Panc1 (cell line): ENCODE measurements around the gene SLC39A12.

Experiments used
- POLR2AphosphoS5 ChIP-seq: IDR thresholded peaks from 2 replicates; pipeline ENCODE4 v1.6.1; 2012; ENCODE audit warnings: mild to moderate bottlenecking, low read depth, low read length, moderate library complexity
- SIN3A ChIP-seq: IDR thresholded peaks from 2 replicates; pipeline ENCODE4 v1.6.1; 2012; ENCODE audit warnings: low read depth, mild to moderate bottlenecking, low read length, moderate library complexity, borderline replicate concordance; ENCODE audit not compliant: insufficient read depth
- TF ChIP-seq, protein P1 (sequence below): fragments of 450-650 bp; IDR thresholded peaks from 2 replicates; pipeline ENCODE4 v1.5.1; 2017; ENCODE audit warnings: mild to moderate bottlenecking
- TF ChIP-seq, protein P2 (sequence below), 2 experiments: IDR thresholded peaks; 2 replicates each; pipeline ENCODE4 v1.6.1; 2011 to 2012; ENCODE audit warnings: low read depth in 2 of 2, control low read depth in 1 of 2, low read length in 1 of 2, mild to moderate bottlenecking in 1 of 2, moderate library complexity in 1 of 2; ENCODE audit not compliant: insufficient read depth in 1 of 2

DNA sequence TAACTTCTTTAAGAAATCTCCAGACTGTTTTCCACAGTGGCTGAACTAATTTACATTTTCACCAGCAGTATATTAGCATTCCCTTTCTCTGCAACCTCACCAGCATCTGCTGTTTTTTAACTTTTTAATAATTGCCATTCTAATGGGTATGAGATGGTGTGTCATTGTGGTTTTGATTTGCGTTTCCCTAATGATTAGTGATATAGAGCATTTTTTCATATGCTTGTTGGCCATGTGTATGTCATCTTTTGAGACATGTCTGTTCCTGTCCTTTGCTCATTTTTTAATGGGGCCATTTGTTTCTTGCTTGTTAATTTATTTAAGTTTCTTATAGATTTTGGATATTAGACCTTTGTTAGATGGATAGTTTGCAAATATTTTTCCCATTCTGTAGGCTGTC lies 68.8 kb downstream of the SLC39A12 start:
- TF ChIP-seq, protein P1, sequence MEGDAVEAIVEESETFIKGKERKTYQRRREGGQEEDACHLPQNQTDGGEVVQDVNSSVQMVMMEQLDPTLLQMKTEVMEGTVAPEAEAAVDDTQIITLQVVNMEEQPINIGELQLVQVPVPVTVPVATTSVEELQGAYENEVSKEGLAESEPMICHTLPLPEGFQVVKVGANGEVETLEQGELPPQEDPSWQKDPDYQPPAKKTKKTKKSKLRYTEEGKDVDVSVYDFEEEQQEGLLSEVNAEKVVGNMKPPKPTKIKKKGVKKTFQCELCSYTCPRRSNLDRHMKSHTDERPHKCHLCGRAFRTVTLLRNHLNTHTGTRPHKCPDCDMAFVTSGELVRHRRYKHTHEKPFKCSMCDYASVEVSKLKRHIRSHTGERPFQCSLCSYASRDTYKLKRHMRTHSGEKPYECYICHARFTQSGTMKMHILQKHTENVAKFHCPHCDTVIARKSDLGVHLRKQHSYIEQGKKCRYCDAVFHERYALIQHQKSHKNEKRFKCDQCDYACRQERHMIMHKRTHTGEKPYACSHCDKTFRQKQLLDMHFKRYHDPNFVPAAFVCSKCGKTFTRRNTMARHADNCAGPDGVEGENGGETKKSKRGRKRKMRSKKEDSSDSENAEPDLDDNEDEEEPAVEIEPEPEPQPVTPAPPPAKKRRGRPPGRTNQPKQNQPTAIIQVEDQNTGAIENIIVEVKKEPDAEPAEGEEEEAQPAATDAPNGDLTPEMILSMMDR = no peak
- TF ChIP-seq, protein P2, sequence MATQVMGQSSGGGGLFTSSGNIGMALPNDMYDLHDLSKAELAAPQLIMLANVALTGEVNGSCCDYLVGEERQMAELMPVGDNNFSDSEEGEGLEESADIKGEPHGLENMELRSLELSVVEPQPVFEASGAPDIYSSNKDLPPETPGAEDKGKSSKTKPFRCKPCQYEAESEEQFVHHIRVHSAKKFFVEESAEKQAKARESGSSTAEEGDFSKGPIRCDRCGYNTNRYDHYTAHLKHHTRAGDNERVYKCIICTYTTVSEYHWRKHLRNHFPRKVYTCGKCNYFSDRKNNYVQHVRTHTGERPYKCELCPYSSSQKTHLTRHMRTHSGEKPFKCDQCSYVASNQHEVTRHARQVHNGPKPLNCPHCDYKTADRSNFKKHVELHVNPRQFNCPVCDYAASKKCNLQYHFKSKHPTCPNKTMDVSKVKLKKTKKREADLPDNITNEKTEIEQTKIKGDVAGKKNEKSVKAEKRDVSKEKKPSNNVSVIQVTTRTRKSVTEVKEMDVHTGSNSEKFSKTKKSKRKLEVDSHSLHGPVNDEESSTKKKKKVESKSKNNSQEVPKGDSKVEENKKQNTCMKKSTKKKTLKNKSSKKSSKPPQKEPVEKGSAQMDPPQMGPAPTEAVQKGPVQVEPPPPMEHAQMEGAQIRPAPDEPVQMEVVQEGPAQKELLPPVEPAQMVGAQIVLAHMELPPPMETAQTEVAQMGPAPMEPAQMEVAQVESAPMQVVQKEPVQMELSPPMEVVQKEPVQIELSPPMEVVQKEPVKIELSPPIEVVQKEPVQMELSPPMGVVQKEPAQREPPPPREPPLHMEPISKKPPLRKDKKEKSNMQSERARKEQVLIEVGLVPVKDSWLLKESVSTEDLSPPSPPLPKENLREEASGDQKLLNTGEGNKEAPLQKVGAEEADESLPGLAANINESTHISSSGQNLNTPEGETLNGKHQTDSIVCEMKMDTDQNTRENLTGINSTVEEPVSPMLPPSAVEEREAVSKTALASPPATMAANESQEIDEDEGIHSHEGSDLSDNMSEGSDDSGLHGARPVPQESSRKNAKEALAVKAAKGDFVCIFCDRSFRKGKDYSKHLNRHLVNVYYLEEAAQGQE (IDR thresholded peaks at IDR 0.05; ENCODE audit: insufficient read depth in 1 of 2, low read depth in 2 of 2, low read length in 1 of 2) = no peak
- TF ChIP-seq POLR2AphosphoS5 (no peak), SIN3A (no peak)
